ENCODE results near the gene LRRK1. TPM values are rescaled to one million over a fixed set of nuclear protein-coding genes. Genes with fewer than 3 reads are reported as not detected.

LRRK1 gene
- total RNA-seq, 4 donors from 2014 or later, result 5.7 to 12.0 (median 10.0) TPM

- no peaks in the 10 kb centered on the region for H3K4me1 ChIP-seq
- TF ChIP-seq POLR2A (IDR thresholded peaks at IDR 0.05) (no peak), CTCF (IDR thresholded peaks at IDR 0.05) (no peak)
- DNase-seq, result no peak
- peaks cover 7 to 97% (median 20%) of the 10 kb centered on the region in 3 donors for H3K36me3 ChIP-seq
- H3K27me3 ChIP-seq, result no peaks in the 10 kb centered on the region
- H3K4me3 ChIP-seq, result no peak overlapping the region
- no peaks in the 10 kb centered on the region for H3K9me3 ChIP-seq
- no peak overlapping the region for H3K27ac ChIP-seq
- 84 to 92% methylated on average over 4 to 8 of the region's 12 CpGs for WGBS, 2 donors
- intact Hi-C loops (cut with DNase I), result no loop called here
These were observed 135.8 kb downstream of the LRRK1 start for GRCh38 chr15:101054991-101055390.

- no peak for DNase-seq
- no peak overlapping the region for H3K4me3 ChIP-seq
- TF ChIP-seq CTCF (IDR thresholded peaks at IDR 0.05) (no peak), POLR2A (IDR thresholded peaks at IDR 0.05) (no peak)
- no peaks in the 10 kb centered on the region for H3K9me3 ChIP-seq
- no peaks in the 10 kb centered on the region for H3K4me1 ChIP-seq
- peaks cover 7 to 98% (median 20%) of the 10 kb centered on the region in 3 donors for H3K36me3 ChIP-seq
- intact Hi-C loops (cut with DNase I), result no loop called here
- WGBS, 2 donors, result 94 to 96% methylated on average over 2 of the region's 2 CpGs
- H3K27ac ChIP-seq, result no peak overlapping the region
- H3K27me3 ChIP-seq, result no peaks in the 10 kb centered on the region
These were observed 136.3 kb downstream of the LRRK1 start for GRCh38 chr15:101055411-101055810.

DNA sequence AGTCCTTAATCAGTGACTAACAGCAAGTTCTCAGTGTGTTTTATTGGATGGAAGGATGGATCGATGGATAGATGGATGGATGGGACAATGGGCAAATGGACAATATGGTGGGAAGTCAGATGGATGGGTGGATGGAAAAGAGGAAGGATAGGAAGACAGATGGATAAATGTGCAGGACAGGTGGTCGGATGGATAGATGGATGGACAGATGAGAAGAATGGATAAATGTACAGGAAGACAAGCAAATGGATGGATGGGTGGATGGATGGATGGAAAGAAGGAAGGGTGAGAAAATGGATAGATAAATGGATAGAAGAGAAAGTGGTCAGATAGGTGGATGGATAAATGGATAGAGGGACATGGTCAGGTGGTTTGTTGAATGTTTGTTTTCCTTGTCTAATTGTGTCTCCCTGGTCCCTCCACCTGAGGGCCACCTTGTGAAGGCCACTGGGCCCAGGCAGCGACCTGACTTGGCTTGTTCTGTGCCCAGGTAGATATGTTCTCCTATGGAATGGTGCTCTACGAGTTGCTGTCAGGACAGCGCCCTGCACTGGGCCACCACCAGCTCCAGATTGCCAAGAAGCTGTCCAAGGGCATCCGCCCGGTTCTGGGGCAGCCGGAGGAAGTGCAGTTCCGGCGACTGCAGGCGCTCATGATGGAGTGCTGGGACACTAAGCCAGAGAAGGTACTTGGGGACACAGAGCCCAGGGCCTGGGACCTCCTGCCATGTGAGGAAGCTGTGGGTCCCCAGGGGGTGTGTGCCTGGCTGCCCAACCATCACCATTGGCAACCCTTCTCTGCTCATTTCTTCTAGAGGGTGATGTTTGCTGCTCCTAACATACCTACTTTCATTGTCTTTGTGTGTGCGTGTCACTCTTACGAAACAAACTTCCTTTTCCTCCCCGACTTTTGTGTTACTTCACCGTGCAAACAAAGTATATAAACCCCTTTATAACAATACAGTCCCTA, 137.5 kb downstream of the LRRK1 start:
- Histone ChIP-seq H3K27me3 (no peaks in the 10 kb centered on the region), H3K27ac (no peak overlapping the region), H3K9me3 (no peaks in the 10 kb centered on the region), H3K4me3 (no peak overlapping the region), H3K4me1 (no peaks in the 10 kb centered on the region), H3K36me3 (peaks cover 7 to 100% (median 26%) of the 10 kb centered on the region in 3 donors)
- no peak for DNase-seq
- WGBS, 2 donors, result 75 to 79% methylated on average over 10 of the region's 15 CpGs
- intact Hi-C loops (cut with DNase I), result no loop called here
- no peak for TF ChIP-seq POLR2A (IDR thresholded peaks at IDR 0.05)
- no peak for TF ChIP-seq CTCF (IDR thresholded peaks at IDR 0.05)

DNA sequence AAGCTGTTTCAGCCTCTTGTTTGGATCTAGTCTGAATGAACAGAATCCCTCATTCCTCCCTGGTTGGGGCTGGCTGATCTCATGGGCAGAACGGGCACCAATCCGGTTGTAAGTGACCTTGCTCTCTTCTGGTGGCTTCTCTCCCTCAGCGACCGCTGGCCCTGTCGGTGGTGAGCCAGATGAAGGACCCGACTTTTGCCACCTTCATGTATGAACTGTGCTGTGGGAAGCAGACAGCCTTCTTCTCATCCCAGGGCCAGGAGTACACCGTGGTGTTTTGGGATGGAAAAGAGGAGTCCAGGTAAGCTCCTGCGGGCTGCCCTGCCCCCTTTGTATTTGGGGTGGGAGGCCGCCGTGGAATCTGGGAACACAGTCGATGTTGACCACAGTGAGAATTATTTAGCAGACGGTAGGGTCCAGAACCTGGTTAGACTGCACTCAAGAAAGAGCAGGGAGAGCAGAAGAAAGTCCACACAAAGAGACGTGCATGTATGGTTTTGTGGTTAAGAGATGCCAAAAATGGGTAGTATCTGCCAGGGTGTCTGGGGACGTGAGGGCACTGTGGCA, 138.8 kb downstream of the LRRK1 start:
- DNase-seq, result no peak
- no peak overlapping the region for H3K27ac ChIP-seq
- WGBS, 2 donors, result 87 to 92% methylated on average over 6 to 14 of the region's 14 CpGs
- H3K4me3 ChIP-seq, result no peak overlapping the region
- H3K4me1 ChIP-seq, result no peaks in the 10 kb centered on the region
- no peaks in the 10 kb centered on the region for H3K27me3 ChIP-seq
- H3K9me3 ChIP-seq, result no peaks in the 10 kb centered on the region
- intact Hi-C loops (cut with DNase I), result no loop called here
- H3K36me3 ChIP-seq, result peaks cover 4 to 100% (median 23%) of the 10 kb centered on the region in 3 donors
- TF ChIP-seq POLR2A (IDR thresholded peaks at IDR 0.05), result no peak
- no peak for TF ChIP-seq CTCF (IDR thresholded peaks at IDR 0.05)

DNA sequence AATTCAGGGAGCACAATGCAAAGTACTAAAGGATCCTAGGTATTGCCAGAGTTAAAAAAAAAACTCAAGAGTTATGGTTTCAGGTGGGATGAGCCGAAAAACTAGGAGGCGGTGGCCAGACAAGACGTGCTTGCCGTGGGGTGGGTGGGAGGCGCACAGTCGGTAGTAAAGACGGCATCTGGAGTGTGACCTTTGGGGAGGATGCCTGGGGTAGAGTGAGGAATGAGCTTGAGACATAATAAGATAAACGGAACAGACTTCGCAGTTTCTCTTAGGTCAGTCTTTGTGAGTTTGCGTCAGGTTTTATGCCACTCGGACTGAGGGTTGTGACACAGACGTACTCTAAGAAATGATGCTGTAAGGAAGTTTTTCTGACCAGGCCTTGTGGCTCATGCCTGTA, 139.6 kb downstream of the LRRK1 start:
- Histone ChIP-seq H3K4me3 (no peak overlapping the region), H3K9me3 (no peaks in the 10 kb centered on the region), H3K27ac (no peak overlapping the region), H3K4me1 (no peaks in the 10 kb centered on the region), H3K27me3 (no peaks in the 10 kb centered on the region), H3K36me3 (peaks cover 0 to 99% (median 16%) of the 10 kb centered on the region in 3 donors)
- TF ChIP-seq CTCF (IDR thresholded peaks at IDR 0.05) (no peak), POLR2A (IDR thresholded peaks at IDR 0.05) (no peak)
- intact Hi-C loops (cut with DNase I), result no loop called here
- 89 to 90% methylated on average over 12 of the region's 12 CpGs for WGBS, 2 donors
- no peak for DNase-seq

Measured in esophagus squamous epithelium (tissue), 5 donors.